Activated CD8-positive, alpha-beta T cell treated with anti-CD3 and anti-CD28 coated beads for 36 hours (primary cell): ENCODE results near the gene TEX38. TPM values are rescaled to one million over a fixed set of nuclear protein-coding genes. Genes with fewer than 3 reads are reported as not detected.

Experiments
- ATAC-seq: fragments of 200-7000 bp; cut with Tn5 transposase; one replicate; pipeline ENCODE4 v1.10.0; 2021; ENCODE audit warnings: mild to moderate bottlenecking, moderate library complexity
- CTCF ChIA-PET: fragments of 350-600 bp; sonication (Branson Sonifier 250); formaldehyde crosslinking; loops from one replicate; lab custom pipeline; 2021; ENCODE audit warnings: antibody characterized with exemption; lab: Charles Lee
- POLR2A ChIA-PET: fragments of 350-600 bp; sonication (Branson Sonifier 250); formaldehyde crosslinking; loops from one replicate; lab custom pipeline; 2021; ENCODE audit warnings: antibody characterized with exemption; lab: Charles Lee
- DNase-seq: peaks from one replicate; pipeline ENCODE4 v3.0.0-alpha.2; 2020
- H3K27ac Mint-ChIP-seq: one replicate; pipeline ENCODE4 v1.8.0; 2021; ENCODE audit warnings: mild to moderate bottlenecking, mixed read lengths
- H3K27me3 Mint-ChIP-seq: one replicate; pipeline ENCODE4 v1.8.0; 2021; ENCODE audit warnings: mixed read lengths
- H3K36me3 Mint-ChIP-seq: one replicate; pipeline ENCODE4 v1.8.0; 2021; ENCODE audit warnings: low read depth, mixed read lengths
- H3K4me1 Mint-ChIP-seq: one replicate; pipeline ENCODE4 v1.8.0; 2021; ENCODE audit warnings: low read depth, mixed read lengths
- H3K4me3 Mint-ChIP-seq: one replicate; pipeline ENCODE4 v1.8.0; 2021; ENCODE audit warnings: mild to moderate bottlenecking, moderate library complexity, mixed read lengths
- H3K9me3 Mint-ChIP-seq: one replicate; pipeline ENCODE4 v1.8.0; 2021; ENCODE audit warnings: mixed read lengths
- intact Hi-C: fragments of 100-400 bp; cut with micrococcal nuclease; formaldehyde crosslinking; loops from one replicate; pipeline ENCODE4 v1.10.0; 2022
- total RNA-seq, 2 experiments: library from RNA; stranded (reverse); gene quantifications; one replicate each; pipeline ENCODE4 v1.2.3, GENCODE V29; 2021
- TF ChIP-seq, protein P1 (sequence below): fragments of 200-600 bp; IDR thresholded peaks from one replicate; pipeline ENCODE4 v1.8.0; 2022; ENCODE audit warnings: antibody characterized with exemption, mild to moderate bottlenecking

TEX38 gene
- total RNA-seq, 2 experiments from 2014 or later: not detected

DNA sequence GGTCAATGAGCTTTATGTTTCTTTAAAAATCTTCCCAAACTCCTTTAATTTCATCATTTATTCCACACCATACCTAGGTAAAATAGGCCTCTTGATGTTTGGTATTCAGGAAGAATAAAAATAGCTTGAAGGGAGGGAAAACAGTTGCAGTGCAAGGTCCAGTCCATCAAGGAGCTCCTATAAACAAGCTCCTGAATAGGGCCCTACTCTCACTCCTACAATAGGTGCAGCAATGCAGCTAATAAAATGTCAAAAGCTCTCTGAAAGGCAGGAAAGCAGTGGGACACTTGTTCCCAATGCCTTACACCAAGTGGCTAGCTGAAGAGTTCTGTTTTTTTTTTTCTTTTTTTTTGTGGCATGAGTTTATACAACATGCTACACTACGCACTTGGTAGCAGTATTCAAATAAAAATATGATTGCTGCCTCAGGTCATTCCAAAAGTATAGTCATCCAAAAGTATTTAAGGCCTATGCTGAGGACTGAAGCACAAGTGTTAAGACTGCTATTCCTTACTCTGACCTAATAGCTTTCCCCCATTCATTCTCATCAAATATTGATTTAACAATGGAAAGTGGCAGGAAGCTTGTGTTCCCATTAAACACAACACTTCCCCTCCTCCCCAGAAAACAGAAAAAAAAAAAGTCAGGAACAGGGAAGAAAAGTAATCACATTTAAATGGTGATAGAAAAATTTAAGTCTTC, 9.8 kb downstream of the TEX38 start:
- Mint-ChIP-seq H3K9me3 (no peaks in the 10 kb centered on the region), H3K36me3 (peaks cover 47% of the 10 kb centered on the region), H3K4me1 (peaks cover 9% of the 10 kb centered on the region), H3K4me3 (no peak overlapping the region), H3K27ac (peak overlapping the region; percentile 44), H3K27me3 (no peaks in the 10 kb centered on the region)
- intact Hi-C loops: no loop called here
- ATAC-seq (no peak), DNase-seq (no peak)
- TF ChIP-seq, protein P1, sequence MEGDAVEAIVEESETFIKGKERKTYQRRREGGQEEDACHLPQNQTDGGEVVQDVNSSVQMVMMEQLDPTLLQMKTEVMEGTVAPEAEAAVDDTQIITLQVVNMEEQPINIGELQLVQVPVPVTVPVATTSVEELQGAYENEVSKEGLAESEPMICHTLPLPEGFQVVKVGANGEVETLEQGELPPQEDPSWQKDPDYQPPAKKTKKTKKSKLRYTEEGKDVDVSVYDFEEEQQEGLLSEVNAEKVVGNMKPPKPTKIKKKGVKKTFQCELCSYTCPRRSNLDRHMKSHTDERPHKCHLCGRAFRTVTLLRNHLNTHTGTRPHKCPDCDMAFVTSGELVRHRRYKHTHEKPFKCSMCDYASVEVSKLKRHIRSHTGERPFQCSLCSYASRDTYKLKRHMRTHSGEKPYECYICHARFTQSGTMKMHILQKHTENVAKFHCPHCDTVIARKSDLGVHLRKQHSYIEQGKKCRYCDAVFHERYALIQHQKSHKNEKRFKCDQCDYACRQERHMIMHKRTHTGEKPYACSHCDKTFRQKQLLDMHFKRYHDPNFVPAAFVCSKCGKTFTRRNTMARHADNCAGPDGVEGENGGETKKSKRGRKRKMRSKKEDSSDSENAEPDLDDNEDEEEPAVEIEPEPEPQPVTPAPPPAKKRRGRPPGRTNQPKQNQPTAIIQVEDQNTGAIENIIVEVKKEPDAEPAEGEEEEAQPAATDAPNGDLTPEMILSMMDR: no peak
- ChIA-PET CTCF (interaction anchor here (1.2 kb wide), 1 partner anchor 14 kb away, joined by 3 read pairs; no protein-coding TSS in a partner anchor), POLR2A (no interaction called here)

DNA sequence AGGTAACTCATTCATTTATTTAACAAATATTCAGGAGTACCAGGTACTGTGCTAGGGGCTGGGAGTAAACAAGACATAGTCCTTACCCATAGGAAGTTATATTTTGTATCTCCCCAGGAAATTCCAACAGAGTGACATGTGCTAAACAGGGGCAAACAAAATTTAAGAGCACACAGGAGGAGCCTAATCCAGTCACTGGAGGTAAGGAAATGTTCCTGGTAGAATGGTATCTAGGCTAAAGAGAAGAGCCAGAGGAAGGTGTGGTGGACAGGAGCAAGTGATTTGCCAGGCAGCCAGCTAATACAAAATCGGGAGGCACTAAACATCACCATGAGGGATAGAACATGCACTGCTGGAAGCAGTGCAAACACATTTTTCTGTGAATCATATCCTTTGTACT, 10.4 kb downstream of the TEX38 start:
- no peak for DNase-seq
- Mint-ChIP-seq H3K27ac (no peak overlapping the region), H3K9me3 (no peaks in the 10 kb centered on the region), H3K4me1 (peaks cover 4% of the 10 kb centered on the region), H3K4me3 (no peak overlapping the region), H3K27me3 (no peaks in the 10 kb centered on the region), H3K36me3 (peaks cover 48% of the 10 kb centered on the region)
- CTCF ChIA-PET: interaction anchor here (1.2 kb wide), 2 partner anchors 15 to 147 kb away, joined by 3 read pairs; a partner anchor contains a TSS
- POLR2A ChIA-PET: no interaction called here
- TF ChIP-seq, protein P1: no peak
- intact Hi-C loops: no loop called here
- ATAC-seq: no peak

DNA sequence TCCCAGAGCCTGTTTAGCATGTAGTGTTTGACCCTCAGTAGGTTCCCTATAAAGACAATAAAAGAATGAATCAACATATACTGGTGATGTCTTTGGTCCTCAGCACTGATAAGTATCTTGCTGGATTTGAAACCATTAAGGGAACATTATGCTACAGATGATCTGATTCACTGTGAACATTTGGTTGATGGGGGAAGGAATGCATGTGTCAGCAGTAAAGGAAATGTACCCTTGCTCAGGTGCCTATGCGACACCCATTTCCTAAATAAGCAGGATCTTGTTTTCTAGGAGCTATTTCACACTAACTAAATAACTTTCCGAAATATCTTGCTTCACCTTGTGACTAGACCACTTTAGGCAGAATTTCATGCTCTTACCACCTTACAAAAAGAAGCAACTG, 13.0 kb downstream of the TEX38 start:
- H3K4me3 Mint-ChIP-seq: no peak overlapping the region
- POLR2A ChIA-PET: no interaction called here
- H3K27me3 Mint-ChIP-seq: no peaks in the 10 kb centered on the region
- peaks cover 5% of the 10 kb centered on the region for H3K4me1 Mint-ChIP-seq
- peak overlapping the region; percentile 21 for H3K27ac Mint-ChIP-seq
- TF ChIP-seq, protein P1: no peak
- H3K36me3 Mint-ChIP-seq: peaks cover 49% of the 10 kb centered on the region
- ATAC-seq: no peak
- CTCF ChIA-PET: interaction anchor here (1.0 to 1.1 kb wide), 2 partner anchors 42 to 237 kb away, joined by 3 to 4 read pairs; no protein-coding TSS in a partner anchor
- intact Hi-C loops: no loop called here
- DNase-seq: no peak
- H3K9me3 Mint-ChIP-seq: no peaks in the 10 kb centered on the region

DNA sequence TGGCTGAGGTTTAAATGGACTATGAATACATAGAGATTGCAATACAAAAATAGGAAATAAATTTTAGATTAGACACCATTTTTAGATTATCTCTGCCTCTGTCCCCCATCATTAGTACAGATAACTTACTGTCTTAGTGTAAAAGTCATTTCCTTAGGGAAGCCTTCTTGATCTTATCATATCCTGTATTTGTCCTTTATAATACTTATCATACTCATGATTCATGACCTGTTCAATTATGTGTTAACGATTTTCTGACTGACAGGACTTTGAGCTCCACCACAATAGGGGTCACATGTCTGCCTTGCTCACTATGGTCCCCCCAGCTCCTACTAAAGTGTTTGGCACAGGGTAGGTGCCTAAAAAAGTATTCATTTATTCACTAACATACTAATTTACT, 14.6 kb downstream of the TEX38 start:
- intact Hi-C loops: no loop called here
- H3K27me3 Mint-ChIP-seq: no peaks in the 10 kb centered on the region
- ChIA-PET POLR2A (no interaction called here), CTCF (no interaction called here)
- H3K9me3 Mint-ChIP-seq: no peaks in the 10 kb centered on the region
- no peak for DNase-seq
- TF ChIP-seq, protein P1: no peak
- H3K4me3 Mint-ChIP-seq: no peak overlapping the region
- H3K36me3 Mint-ChIP-seq: peaks cover 40% of the 10 kb centered on the region
- ATAC-seq: no peak
- peak overlapping the region; percentile 27 for H3K27ac Mint-ChIP-seq
- peaks cover 10% of the 10 kb centered on the region for H3K4me1 Mint-ChIP-seq

DNA sequence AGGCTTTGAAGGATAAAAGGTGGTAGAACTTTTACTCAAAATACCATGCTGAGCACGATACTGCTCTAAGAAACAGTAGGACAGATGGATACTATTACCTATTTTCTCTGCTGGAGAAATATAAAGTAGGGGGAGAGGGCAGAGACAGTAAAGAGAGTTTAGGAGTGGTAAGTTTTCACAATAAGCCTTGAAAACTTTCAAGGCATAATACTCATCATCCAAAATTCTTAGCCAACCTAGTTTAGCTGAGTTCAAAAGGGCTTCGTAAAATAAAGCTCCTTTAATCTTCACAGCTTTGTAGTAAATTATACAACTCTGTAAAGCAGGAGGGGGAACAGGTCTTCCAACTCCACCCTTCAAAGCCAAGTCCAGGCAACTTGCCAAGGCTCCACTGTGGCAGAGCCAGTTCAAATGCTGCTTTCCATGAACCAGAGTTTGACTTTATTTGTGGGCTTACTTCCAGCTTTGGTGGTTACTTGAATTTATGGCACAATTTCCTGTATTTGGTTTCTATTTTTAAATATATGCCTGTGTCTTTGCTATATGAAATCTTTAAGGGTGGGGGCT, 15.5 kb downstream of the TEX38 start:
- H3K4me3 Mint-ChIP-seq: no peak overlapping the region
- peak overlapping the region; percentile 10 for H3K27ac Mint-ChIP-seq
- ChIA-PET CTCF (interaction anchor here (0.9 kb wide), 1 partner anchor 20 kb away, joined by 3 read pairs; no protein-coding TSS in a partner anchor), POLR2A (interaction anchor here (0.6 to 1.0 kb wide), 2 partner anchors 9 to 15 kb away, joined by 3 read pairs; no protein-coding TSS in a partner anchor)
- intact Hi-C loops: no loop called here
- peaks cover 10% of the 10 kb centered on the region for H3K4me1 Mint-ChIP-seq
- no peak for DNase-seq
- H3K27me3 Mint-ChIP-seq: no peaks in the 10 kb centered on the region
- ATAC-seq: no peak
- TF ChIP-seq, protein P1: no peak
- no peaks in the 10 kb centered on the region for H3K9me3 Mint-ChIP-seq
- peaks cover 41% of the 10 kb centered on the region for H3K36me3 Mint-ChIP-seq
